Ascending aorta (tissue), 2 donors: ENCODE results near the gene MTNR1A. TPM values are rescaled to one million over a fixed set of nuclear protein-coding genes. Genes with fewer than 3 reads are reported as not detected.
A peak's percentile ranks its signal among the peaks of the same experiment; 100 is the strongest.

Experiments
- DNase-seq, 2 donors: peaks; one replicate each; pipeline ENCODE4 v3.0.0-alpha.2; 2019; ENCODE audit warnings: low spot score in 2 of 2
- H3K27ac ChIP-seq, 2 donors: fragments of 200-600 bp; sonication (generic); one replicate each; pipeline ENCODE4 v1.5.1; 2016 to 2017; ENCODE audit warnings: mild to moderate bottlenecking in 1 of 2
- H3K27me3 ChIP-seq: fragments of 200-600 bp; sonication (generic); one replicate; pipeline ENCODE4 v1.5.1; 2017
- H3K36me3 ChIP-seq, 2 donors: fragments of 200-600 bp; sonication (generic); one replicate each; pipeline ENCODE4 v1.5.1; 2016
- H3K4me1 ChIP-seq, 2 donors: fragments of 200-600 bp; sonication (generic); one replicate each; pipeline ENCODE4 v1.5.1; 2016 to 2017; ENCODE audit warnings: mild to moderate bottlenecking in 1 of 2
- H3K4me3 ChIP-seq, 2 donors: fragments of 200-600 bp; sonication (generic); one replicate each; pipeline ENCODE4 v1.5.1; 2016 to 2017; ENCODE audit warnings: mild to moderate bottlenecking in 1 of 2
- H3K9me3 ChIP-seq, 2 donors: fragments of 200-600 bp; sonication (generic); one replicate each; pipeline ENCODE4 v1.5.1; 2016
- CTCF ChIP-seq, 3 experiments: fragments of 200-600 bp in 2 of 3; fragments of 450-650 bp in 1 of 3; sonication (generic) in 2 of 3; IDR thresholded peaks; one replicate each; pipeline ENCODE4 v1.5.1; 2016 to 2019; ENCODE audit warnings: antibody characterized with exemption in 3 of 3, mild to moderate bottlenecking in 1 of 3, moderate library complexity in 1 of 3
- intact Hi-C: fragments of 100-400 bp; cut with DNase I; formaldehyde crosslinking; loops from one replicate; pipeline ENCODE4 v1.15.1; 2023
- total RNA-seq: library from RNA; depleted of rRNA; stranded (reverse); fragments of >200 nt; gene quantifications from one replicate; pipeline ENCODE4 v1.1.0, GENCODE V29; 2016

MTNR1A gene
- total RNA-seq, 1 donor from 2014 or later: not detected

- no peaks in the 10 kb centered on the region for H3K27me3 ChIP-seq
- no peak for DNase-seq
- no peak overlapping the region for H3K4me3 ChIP-seq
- intact Hi-C loops: no loop called here
- H3K36me3 ChIP-seq: no peaks in the 10 kb centered on the region
- no peaks in the 10 kb centered on the region for H3K9me3 ChIP-seq
- no peak for TF ChIP-seq CTCF (IDR thresholded peaks at IDR 0.05)
- no peaks in the 10 kb centered on the region for H3K4me1 ChIP-seq
- no peak overlapping the region for H3K27ac ChIP-seq
Observed at GRCh38 chr4:186563761-186564160, 8.4 kb upstream of the MTNR1A start.

DNA sequence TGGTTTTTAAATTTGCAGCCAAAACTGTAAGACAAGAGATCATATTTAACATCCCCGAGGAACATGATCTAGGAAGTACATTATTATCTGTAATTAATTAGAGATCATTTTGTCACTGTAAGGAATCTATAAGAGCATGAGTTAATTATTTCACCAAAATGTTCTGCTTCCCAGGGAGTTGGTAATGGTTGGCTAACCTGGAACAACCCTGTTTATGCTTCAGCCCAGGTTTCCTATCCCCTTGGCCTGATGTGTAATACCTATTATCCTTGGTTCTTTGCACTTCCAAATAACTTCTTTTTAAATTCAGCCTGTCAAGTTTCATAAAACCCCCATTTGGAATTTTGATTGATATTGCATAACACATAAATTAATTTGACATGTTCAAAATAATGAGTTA is 6.4 kb upstream of the MTNR1A start:
- no peak for DNase-seq
- no peak overlapping the region for H3K4me3 ChIP-seq
- no peaks in the 10 kb centered on the region for H3K9me3 ChIP-seq
- TF ChIP-seq CTCF (IDR thresholded peaks at IDR 0.05): no peak
- intact Hi-C loops: no loop called here
- H3K27ac ChIP-seq: no peak overlapping the region
- no peaks in the 10 kb centered on the region for H3K36me3 ChIP-seq
- no peaks in the 10 kb centered on the region for H3K27me3 ChIP-seq
- no peaks in the 10 kb centered on the region for H3K4me1 ChIP-seq

DNA sequence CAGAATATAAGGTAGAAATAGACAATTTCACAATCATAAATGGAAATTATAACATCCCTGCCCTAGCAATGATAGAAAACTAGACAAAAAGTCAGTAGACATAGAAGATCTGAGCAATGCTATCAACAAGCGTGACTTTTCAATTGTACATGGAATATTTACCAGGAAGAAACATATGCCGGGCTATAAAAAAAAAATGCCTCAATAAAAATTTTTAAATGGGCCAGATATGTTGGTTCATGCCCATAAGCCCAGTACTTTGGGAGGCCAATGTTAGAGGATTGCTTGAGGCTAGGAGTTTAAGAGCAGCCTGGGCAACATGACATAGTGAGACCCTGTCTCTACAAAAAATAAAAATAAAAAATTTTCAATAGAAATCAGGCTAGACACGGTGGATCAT is 5.3 kb upstream of the MTNR1A start:
- no peak for TF ChIP-seq CTCF (IDR thresholded peaks at IDR 0.05)
- no peaks in the 10 kb centered on the region for H3K36me3 ChIP-seq
- H3K27me3 ChIP-seq: no peaks in the 10 kb centered on the region
- intact Hi-C loops: no loop called here
- no peak overlapping the region for H3K4me3 ChIP-seq
- no peak overlapping the region for H3K27ac ChIP-seq
- no peaks in the 10 kb centered on the region for H3K9me3 ChIP-seq
- no peak for DNase-seq
- no peaks in the 10 kb centered on the region for H3K4me1 ChIP-seq

- no peak for TF ChIP-seq CTCF (IDR thresholded peaks at IDR 0.05)
- no peak overlapping the region for H3K27ac ChIP-seq
- DNase-seq: no peak
- H3K9me3 ChIP-seq: no peaks in the 10 kb centered on the region
- no peaks in the 10 kb centered on the region for H3K27me3 ChIP-seq
- intact Hi-C loops: no loop called here
- no peak overlapping the region for H3K4me3 ChIP-seq
- H3K4me1 ChIP-seq: no peaks in the 10 kb centered on the region
- no peaks in the 10 kb centered on the region for H3K36me3 ChIP-seq
Observed at GRCh38 chr4:186557486-186557885, 2.1 kb upstream of the MTNR1A start.

DNA sequence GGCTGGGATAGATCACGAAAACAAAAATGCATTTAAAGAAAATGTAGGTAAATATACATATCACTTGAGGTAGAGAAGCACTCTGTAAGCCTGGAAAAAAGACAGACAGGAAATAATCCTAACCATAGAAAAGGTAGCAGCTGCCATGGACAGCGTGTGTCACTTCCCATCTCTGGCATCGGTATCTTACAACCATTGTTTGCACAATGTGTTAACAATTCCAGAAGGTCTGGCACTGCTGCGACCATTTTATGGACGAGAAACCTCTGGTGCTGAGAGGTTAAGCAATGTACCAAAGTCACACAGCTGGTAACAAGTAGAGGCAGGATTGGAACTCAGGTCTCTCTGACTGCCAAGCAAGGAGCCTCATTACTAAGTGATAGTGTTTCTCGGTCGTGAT is 1.7 kb upstream of the MTNR1A start:
- Histone ChIP-seq H3K27me3 (no peaks in the 10 kb centered on the region), H3K36me3 (no peaks in the 10 kb centered on the region), H3K27ac (no peak overlapping the region), H3K4me3 (no peak overlapping the region), H3K4me1 (no peaks in the 10 kb centered on the region), H3K9me3 (no peaks in the 10 kb centered on the region)
- no peak for TF ChIP-seq CTCF (IDR thresholded peaks at IDR 0.05)
- intact Hi-C loops: no loop called here
- DNase-seq: no peak

DNA sequence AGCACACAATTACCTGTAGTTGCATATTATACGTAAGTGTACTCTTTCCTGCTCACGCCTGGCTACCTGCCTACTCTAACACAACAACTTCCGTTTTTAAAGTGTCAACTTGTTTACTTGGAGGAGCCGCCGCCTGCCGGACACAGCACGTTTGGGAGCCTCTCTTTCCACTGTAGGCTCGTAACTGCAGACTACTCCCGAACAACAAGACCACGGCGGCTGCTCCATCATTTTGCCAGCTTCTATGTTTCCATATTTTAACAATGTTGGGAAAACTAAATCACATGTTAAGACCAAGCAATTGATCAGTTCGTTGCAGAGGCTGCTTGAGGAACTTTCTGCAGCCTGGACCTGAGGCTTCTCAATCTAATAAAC is 841 bp downstream of the MTNR1A start:
- Histone ChIP-seq H3K27me3 (no peaks in the 10 kb centered on the region), H3K9me3 (no peaks in the 10 kb centered on the region), H3K4me1 (no peaks in the 10 kb centered on the region), H3K27ac (no peak overlapping the region), H3K4me3 (peak overlapping the region in 1 of 2 donors; percentile 39), H3K36me3 (no peaks in the 10 kb centered on the region)
- no peak for DNase-seq
- intact Hi-C loops: no loop called here
- TF ChIP-seq CTCF (IDR thresholded peaks at IDR 0.05): no peak
